Measurements from ENCODE around the gene CNRIP1. TPM values are rescaled to one million over a fixed set of nuclear protein-coding genes. Genes with fewer than 3 reads are reported as not detected.
A peak's percentile ranks its signal among the peaks of the same experiment; 100 is the strongest.

CNRIP1 gene
- total and polyA plus RNA-seq, 8 donors: 16.9 to 50.8 (median 46.0) TPM

DNA sequence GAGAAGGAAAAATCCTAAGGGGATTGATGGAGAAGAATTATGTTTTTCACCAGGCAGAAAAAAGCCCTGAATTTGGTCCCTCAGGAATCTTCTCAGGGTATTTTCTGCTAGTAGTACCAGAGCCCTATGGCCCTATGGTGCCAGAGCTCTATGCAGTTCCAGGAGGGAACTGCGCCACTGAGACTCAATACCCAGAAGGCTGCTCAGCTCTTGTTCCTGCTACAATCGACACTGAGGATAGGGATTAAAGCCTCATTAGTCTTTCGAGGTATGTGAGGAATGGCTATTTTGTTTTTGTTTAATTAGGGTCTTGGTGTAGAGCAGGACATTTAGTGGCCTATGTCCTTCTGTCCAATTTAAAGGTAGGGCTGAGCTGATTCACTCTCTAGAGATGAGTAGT is 45.7 kb downstream of the CNRIP1 start:
- Histone ChIP-seq H3K9me3 (no peaks in the 10 kb centered on the region), H3K4me3 (no peak overlapping the region), H3K27me3 (no peaks in the 10 kb centered on the region), H3K4me1 (peaks cover 0 to 14% of the 10 kb centered on the region in 2 donors), H3K36me3 (no peaks in the 10 kb centered on the region), H3K27ac (no peak overlapping the region)
- ATAC-seq: no peak
- intact Hi-C loops (cut with DNase I): no loop called here
- no peak for DNase-seq
- TF ChIP-seq, protein P1, sequence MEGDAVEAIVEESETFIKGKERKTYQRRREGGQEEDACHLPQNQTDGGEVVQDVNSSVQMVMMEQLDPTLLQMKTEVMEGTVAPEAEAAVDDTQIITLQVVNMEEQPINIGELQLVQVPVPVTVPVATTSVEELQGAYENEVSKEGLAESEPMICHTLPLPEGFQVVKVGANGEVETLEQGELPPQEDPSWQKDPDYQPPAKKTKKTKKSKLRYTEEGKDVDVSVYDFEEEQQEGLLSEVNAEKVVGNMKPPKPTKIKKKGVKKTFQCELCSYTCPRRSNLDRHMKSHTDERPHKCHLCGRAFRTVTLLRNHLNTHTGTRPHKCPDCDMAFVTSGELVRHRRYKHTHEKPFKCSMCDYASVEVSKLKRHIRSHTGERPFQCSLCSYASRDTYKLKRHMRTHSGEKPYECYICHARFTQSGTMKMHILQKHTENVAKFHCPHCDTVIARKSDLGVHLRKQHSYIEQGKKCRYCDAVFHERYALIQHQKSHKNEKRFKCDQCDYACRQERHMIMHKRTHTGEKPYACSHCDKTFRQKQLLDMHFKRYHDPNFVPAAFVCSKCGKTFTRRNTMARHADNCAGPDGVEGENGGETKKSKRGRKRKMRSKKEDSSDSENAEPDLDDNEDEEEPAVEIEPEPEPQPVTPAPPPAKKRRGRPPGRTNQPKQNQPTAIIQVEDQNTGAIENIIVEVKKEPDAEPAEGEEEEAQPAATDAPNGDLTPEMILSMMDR (IDR thresholded peaks at IDR 0.05): no peak

DNA sequence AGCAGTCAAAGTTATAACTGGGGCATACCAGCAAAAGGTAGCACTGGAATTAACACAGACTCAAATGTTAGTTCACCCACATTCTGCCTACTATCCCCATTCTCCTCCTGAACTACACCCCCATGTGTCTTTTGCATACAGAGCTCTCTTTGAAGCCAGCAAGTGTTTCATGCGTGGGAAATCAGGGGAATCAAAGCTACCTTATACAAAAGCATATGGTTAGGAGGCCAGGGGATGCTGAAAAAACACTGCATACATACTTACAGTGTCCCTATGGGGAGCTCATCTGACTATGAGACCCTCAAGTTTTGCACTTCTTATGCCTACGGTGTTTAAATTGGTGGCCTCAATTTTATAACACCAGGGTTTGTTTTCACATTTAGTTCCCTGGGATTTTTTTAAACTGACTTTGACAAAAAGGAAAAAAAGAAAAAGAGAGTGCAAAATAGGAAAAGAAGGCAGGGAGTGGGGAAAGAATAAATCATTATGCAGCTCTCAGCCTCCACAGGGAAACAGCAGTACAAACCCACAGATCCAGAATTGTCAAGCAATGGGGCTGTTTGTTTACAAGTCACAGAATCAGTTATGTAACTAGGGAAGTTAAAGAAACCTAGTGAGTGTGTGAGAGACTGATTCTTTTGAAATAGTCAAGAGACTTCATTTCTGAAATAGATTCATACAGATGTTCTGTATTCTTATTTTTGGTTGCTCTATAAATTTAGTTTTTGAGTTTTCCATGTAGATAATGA is 47.3 kb downstream of the CNRIP1 start:
- Histone ChIP-seq H3K36me3 (no peaks in the 10 kb centered on the region), H3K9me3 (no peaks in the 10 kb centered on the region), H3K4me1 (peaks cover 0 to 14% of the 10 kb centered on the region in 2 donors), H3K27ac (no peak overlapping the region), H3K4me3 (no peak overlapping the region), H3K27me3 (no peaks in the 10 kb centered on the region)
- TF ChIP-seq, protein P1 (IDR thresholded peaks at IDR 0.05): no peak
- intact Hi-C loops (cut with DNase I): no loop called here
- peak; percentile 71 for ATAC-seq
- DNase-seq: peak in 1 of 4 donors; percentile 31

DNA sequence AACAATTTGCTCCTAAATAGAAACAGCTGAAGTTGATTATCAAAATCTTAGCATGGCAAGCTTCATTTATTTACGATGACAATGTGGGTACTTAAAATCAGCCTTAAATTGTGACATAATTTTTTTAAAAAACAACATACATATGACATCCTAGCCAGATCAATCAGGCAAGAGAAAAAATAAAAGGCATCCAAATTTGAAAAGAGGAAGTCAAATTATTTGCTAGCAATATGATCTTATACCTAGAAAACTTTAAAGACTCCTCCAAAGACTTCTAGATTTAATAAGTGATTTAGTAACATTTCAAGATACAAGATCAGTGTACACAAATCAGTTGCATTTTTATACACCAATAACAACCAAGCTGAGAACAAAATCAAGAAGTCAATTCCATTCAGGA is 53.1 kb downstream of the CNRIP1 start:
- intact Hi-C loops (cut with DNase I): no loop called here
- H3K4me3 ChIP-seq: no peak overlapping the region
- H3K27me3 ChIP-seq: no peaks in the 10 kb centered on the region
- no peaks in the 10 kb centered on the region for H3K36me3 ChIP-seq
- TF ChIP-seq, protein P1 (IDR thresholded peaks at IDR 0.05): no peak
- no peak overlapping the region for H3K27ac ChIP-seq
- no peaks in the 10 kb centered on the region for H3K9me3 ChIP-seq
- ATAC-seq (no peak), DNase-seq (no peak)
- H3K4me1 ChIP-seq: peaks cover 0 to under 1% of the 10 kb centered on the region in 2 donors

DNA sequence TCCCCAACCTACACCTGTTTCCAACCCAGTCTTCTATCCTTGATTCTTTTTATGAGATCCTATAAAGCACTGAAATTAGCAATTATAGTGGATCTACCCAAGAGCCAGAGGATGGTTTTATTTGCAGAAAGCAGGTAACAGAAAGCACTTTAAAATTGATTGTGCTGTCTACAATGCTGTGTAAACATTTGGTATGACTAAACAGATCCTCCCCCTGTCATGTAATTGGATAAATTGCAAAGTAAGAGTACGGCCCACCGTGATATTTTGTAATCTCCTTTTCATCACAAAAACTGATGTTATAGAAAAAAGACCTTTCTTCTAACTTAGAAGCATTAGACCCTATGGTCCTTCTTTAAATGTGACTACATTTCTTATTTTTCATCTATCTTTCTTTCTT is 56.1 kb downstream of the CNRIP1 start:
- Histone ChIP-seq H3K27me3 (no peaks in the 10 kb centered on the region), H3K4me3 (no peak overlapping the region), H3K36me3 (no peaks in the 10 kb centered on the region), H3K4me1 (no peaks in the 10 kb centered on the region), H3K27ac (no peak overlapping the region), H3K9me3 (no peaks in the 10 kb centered on the region)
- intact Hi-C loops (cut with DNase I): no loop called here
- no peak for ATAC-seq
- DNase-seq: no peak
- TF ChIP-seq, protein P1 (IDR thresholded peaks at IDR 0.05): no peak

DNA sequence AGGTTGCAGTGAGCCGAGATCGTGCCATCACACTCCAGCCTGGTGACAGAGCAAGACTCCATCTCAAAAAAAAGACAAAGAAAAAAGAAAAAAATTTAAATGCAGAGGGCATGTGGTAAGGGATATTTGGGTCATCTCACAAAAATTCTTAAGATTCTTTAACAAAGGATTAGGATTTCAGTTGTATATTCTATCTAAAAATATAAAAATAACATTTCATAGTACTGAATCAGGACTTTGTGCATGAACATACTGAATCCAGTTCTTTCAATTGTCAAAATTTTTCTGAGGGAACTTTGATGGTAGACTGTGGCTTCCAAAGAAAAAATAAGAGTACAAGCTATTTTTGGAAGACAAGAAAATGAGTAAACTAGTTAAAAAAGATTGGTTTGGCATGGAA is 60.9 kb downstream of the CNRIP1 start:
- Histone ChIP-seq H3K27ac (no peak overlapping the region), H3K4me1 (peaks cover 0 to 20% of the 10 kb centered on the region in 2 donors), H3K27me3 (no peaks in the 10 kb centered on the region), H3K9me3 (no peaks in the 10 kb centered on the region), H3K4me3 (no peak overlapping the region), H3K36me3 (no peaks in the 10 kb centered on the region)
- intact Hi-C loops (cut with DNase I): no loop called here
- ATAC-seq (no peak), DNase-seq (no peak)
- TF ChIP-seq, protein P1 (IDR thresholded peaks at IDR 0.05): no peak
